ENCODE measurements around the gene PMEL.

DNA sequence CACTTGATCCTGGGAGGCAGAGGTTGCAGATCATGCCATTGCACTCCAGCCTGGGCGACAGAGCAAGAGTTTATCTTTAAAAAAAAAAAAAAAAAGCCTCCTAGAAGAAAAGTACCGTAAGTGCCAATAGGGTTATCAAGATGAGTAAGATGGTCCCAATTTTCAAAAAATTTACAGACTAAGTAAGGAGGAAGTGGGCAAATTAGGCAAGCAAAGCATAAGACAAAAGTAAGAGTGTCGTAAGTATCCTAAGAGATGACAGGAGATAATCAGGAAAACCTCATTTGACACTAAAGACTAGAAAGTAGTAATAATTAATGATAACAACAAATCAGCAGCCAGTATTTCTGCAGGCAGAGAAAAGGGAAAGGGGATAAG, 50.4 kb downstream of the PMEL start:
- TF ChIP-seq POLR2AphosphoS5 (IDR thresholded peaks at IDR 0.05; ENCODE audit: low read depth, low read length) (no peak), POLR2A (IDR thresholded peaks at IDR 0.05; ENCODE audit: low read depth, low read length) (no peak), POU2F2 (IDR thresholded peaks at IDR 0.05; ENCODE audit: low read depth, low read length) (no peak), SPI1 (IDR thresholded peaks at IDR 0.05; ENCODE audit: low read depth, low read length) (0 out of 2 replicates have a peak, but pooled peaks have one; percentile 12), TAF1 (IDR thresholded peaks at IDR 0.05; ENCODE audit: low read depth, low read length) (no peak), PAX5 (IDR thresholded peaks at IDR 0.05; ENCODE audit: insufficient read depth, low read length, severe bottlenecking) (no peak)
